DND-41 (cell line): Measurements from ENCODE around the gene KBTBD13.

Experiments used
- CTCF ChIP-seq: IDR thresholded peaks from 2 replicates; pipeline ENCODE4 v1.5.1; 2012; ENCODE audit warnings: borderline replicate concordance, low read length, moderate library complexity, mild to moderate bottlenecking; ENCODE audit not compliant: poor library complexity, severe bottlenecking; ENCODE audit errors: extremely low read depth
- EZH2 ChIP-seq: IDR thresholded peaks from 3 replicates; pipeline ENCODE4 v1.6.1; 2012; ENCODE audit warnings: borderline replicate concordance, low read depth, mild to moderate bottlenecking, moderate library complexity, low read length, inconsistent platforms; ENCODE audit not compliant: severe bottlenecking

DNA sequence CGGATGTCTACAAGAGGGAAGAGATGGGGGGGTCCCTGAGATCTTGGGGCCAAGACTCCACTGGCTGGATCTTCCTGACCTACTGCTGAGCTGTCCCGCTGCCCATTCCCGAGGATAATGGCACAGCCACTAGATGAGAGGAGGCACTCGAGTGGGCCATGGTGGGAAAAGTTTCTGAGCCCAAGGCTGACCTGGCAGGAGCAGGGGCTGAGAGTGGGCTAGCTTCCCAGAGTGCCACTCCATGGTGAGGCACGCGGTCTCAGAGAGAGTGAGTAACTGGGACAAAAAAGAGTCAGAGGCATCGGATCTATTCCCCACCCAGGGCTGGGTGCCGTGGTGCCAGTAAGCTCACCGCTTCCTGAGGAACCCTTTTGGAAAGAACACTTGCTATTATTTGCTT lies 20.4 kb upstream of the KBTBD13 start:
- TF ChIP-seq CTCF, result no peak
- TF ChIP-seq EZH2, result no peak
